H1 (cell line): ENCODE data around the gene CCDC191. TPM values are rescaled to one million over a fixed set of nuclear protein-coding genes. Genes with fewer than 3 reads are reported as not detected.

Source experiments
- CTCF ChIA-PET: fragments of 300-600 bp; sonication (Branson Sonifier 250); formaldehyde crosslinking; loops from one replicate; lab custom pipeline; 2021; ENCODE audit not compliant: partially characterized antibody; lab: Charles Lee
- POLR2A ChIA-PET: fragments of 300-600 bp; sonication (Branson Sonifier 250); formaldehyde crosslinking; loops from one replicate; lab custom pipeline; 2021; ENCODE audit warnings: inconsistent platforms; ENCODE audit not compliant: partially characterized antibody; lab: Charles Lee
- DNase-seq, 2 experiments: peaks; one replicate each; pipeline versions ENCODE4 v3.0.0 to v3.0.0-alpha.2; 2010 to 2022; ENCODE audit warnings: low spot score in 2 of 2, low read depth in 1 of 2, mixed read lengths in 1 of 2
- FAIRE-seq: peaks from 2 replicates; lab custom pipeline; 2011; peaks lifted over from hg19 to GRCh38; lab: Jason Lieb, UNC
- H2AFZ ChIP-seq: 2 replicates; pipeline ENCODE4 v1.8.1; 2012; ENCODE audit warnings: low read length, inconsistent platforms
- H2AK5ac ChIP-seq: 2 replicates; pipeline ENCODE4 v1.6.1; 2013; ENCODE audit warnings: low read depth, low read length
- H2BK120ac ChIP-seq: replicated peaks from 2 replicates; pipeline ENCODE3; 2013; ENCODE audit warnings: low read depth, low read length, inconsistent platforms
- H2BK12ac ChIP-seq: 2 replicates; pipeline ENCODE4 v1.6.1; 2013; ENCODE audit warnings: low read depth, low read length
- H2BK15ac ChIP-seq: 2 replicates; pipeline ENCODE4 v1.6.1; 2013; ENCODE audit warnings: low read length
- H2BK20ac ChIP-seq: 2 replicates; pipeline ENCODE4 v1.6.1; 2013; ENCODE audit warnings: low read length
- H2BK5ac ChIP-seq: 2 replicates; pipeline ENCODE4 v1.6.1; 2013; ENCODE audit warnings: low read depth, low read length
- H3K14ac ChIP-seq: 2 replicates; pipeline ENCODE4 v1.6.1; 2013; ENCODE audit warnings: inconsistent platforms; ENCODE audit not compliant: insufficient read length
- H3K18ac ChIP-seq: 2 replicates; pipeline ENCODE4 v1.6.1; 2013; ENCODE audit warnings: low read length; ENCODE audit errors: extremely low read depth
- H3K23ac ChIP-seq: 2 replicates; pipeline ENCODE4 v1.6.1; 2013; ENCODE audit warnings: inconsistent platforms; ENCODE audit not compliant: insufficient read length
- H3K23me2 ChIP-seq: 2 replicates; pipeline ENCODE4 v1.6.1; 2013; ENCODE audit warnings: low read depth, low read length
- H3K27ac ChIP-seq: 2 replicates; pipeline ENCODE4 v1.6.1; 2011; ENCODE audit warnings: low read depth, low read length, inconsistent platforms
- H3K27me3 ChIP-seq, 4 experiments: replicated peaks in 1 of 4; 1 replicate in 1 of 4; 2 replicates in 3 of 4; pipeline versions ENCODE4 v1.6.1 to v1.8.1; 2011 to 2013; ENCODE audit warnings: low read length in 3 of 4, mild to moderate bottlenecking in 3 of 4, inconsistent platforms in 2 of 4, mixed read lengths in 2 of 4, moderate library complexity in 1 of 4; ENCODE audit not compliant: control insufficient read depth in 3 of 4, insufficient read depth in 3 of 4; ENCODE audit errors: extremely low read depth in 1 of 4
- H3K36me3 ChIP-seq, 4 experiments: 2 replicates each; pipeline versions ENCODE4 v1.6.1 to v1.8.1; 2011 to 2013; ENCODE audit warnings: mild to moderate bottlenecking in 4 of 4, low read length in 3 of 4, moderate library complexity in 2 of 4, control low read depth in 1 of 4, inconsistent platforms in 1 of 4; ENCODE audit not compliant: insufficient read depth in 4 of 4, control insufficient read depth in 2 of 4
- H3K4ac ChIP-seq: replicated peaks from 2 replicates; pipeline ENCODE3; 2013; ENCODE audit warnings: low read length, low read depth, mixed read lengths, inconsistent platforms; ENCODE audit not compliant: insufficient read length
- H3K4me1 ChIP-seq, 4 experiments: replicated peaks in 1 of 4; 1 replicate in 1 of 4; 2 replicates in 3 of 4; pipeline versions ENCODE4 v1.6.1 to v1.8.1; 2011 to 2013; ENCODE audit warnings: low read length in 3 of 4, inconsistent platforms in 2 of 4, mixed read lengths in 1 of 4; ENCODE audit not compliant: insufficient read depth in 4 of 4, control insufficient read depth in 3 of 4
- H3K4me2 ChIP-seq, 2 experiments: 2 replicates each; pipeline versions ENCODE4 v1.6.1 to v1.8.1; 2011 to 2013; ENCODE audit warnings: low read depth in 2 of 2, low read length in 2 of 2, control low read depth in 1 of 2, inconsistent platforms in 1 of 2, mild to moderate bottlenecking in 1 of 2; ENCODE audit not compliant: insufficient read depth in 1 of 2
- H3K4me3 ChIP-seq, 4 experiments: fragments of 200-600, 300-600 bp in 1 of 4; sonication (generic), shearing (Covaris generic), sonication (Bioruptor Twin) in 1 of 4; 2 replicates each; pipeline versions ENCODE4 v1.5.1 to v1.8.1; 2011 to 2016; ENCODE audit warnings: low read length in 4 of 4, low read depth in 3 of 4, control low read depth in 2 of 4, inconsistent platforms in 2 of 4, mild to moderate bottlenecking in 2 of 4, mixed read lengths in 1 of 4, moderate library complexity in 1 of 4; ENCODE audit not compliant: insufficient read depth in 2 of 4; ENCODE audit errors: extremely low read depth in 1 of 4
- H3K56ac ChIP-seq: replicated peaks from 2 replicates; pipeline ENCODE3; 2013; ENCODE audit warnings: low read depth, mild to moderate bottlenecking, mixed read lengths, low read length, inconsistent platforms; ENCODE audit not compliant: insufficient read length
- H3K79me1 ChIP-seq: 2 replicates; pipeline ENCODE4 v1.6.1; 2013; ENCODE audit warnings: low read depth, low read length, control low read depth
- H3K79me2 ChIP-seq, 2 experiments: 2 replicates each; pipeline versions ENCODE4 v1.6.1 to v1.8.1; 2012 to 2013; ENCODE audit warnings: low read length in 2 of 2, mild to moderate bottlenecking in 2 of 2, inconsistent platforms in 1 of 2; ENCODE audit not compliant: insufficient read depth in 2 of 2, control insufficient read depth in 1 of 2
- H3K9ac ChIP-seq, 4 experiments: replicated peaks in 1 of 4; 1 replicate in 1 of 4; 2 replicates in 3 of 4; pipeline versions ENCODE4 v1.6.1 to v1.8.1; 2011 to 2013; ENCODE audit warnings: low read depth in 3 of 4, low read length in 3 of 4, control low read depth in 2 of 4, mild to moderate bottlenecking in 2 of 4, moderate library complexity in 2 of 4, inconsistent platforms in 1 of 4; ENCODE audit errors: extremely low read depth in 1 of 4
- H3K9me3 ChIP-seq, 2 experiments: 2 replicates each; pipeline versions ENCODE4 v1.6.1 to v1.8.1; 2012 to 2013; ENCODE audit warnings: mild to moderate bottlenecking in 2 of 2, moderate library complexity in 2 of 2, control low read depth in 1 of 2, inconsistent platforms in 1 of 2, low read depth in 1 of 2, low read length in 1 of 2, mixed read lengths in 1 of 2; ENCODE audit not compliant: insufficient read depth in 2 of 2
- H4K20me1 ChIP-seq, 2 experiments: replicated peaks in 1 of 2; 2 replicates each; pipeline versions ENCODE3 to v1.8.1; 2011 to 2013; ENCODE audit warnings: inconsistent platforms in 2 of 2, low read length in 2 of 2, mild to moderate bottlenecking in 1 of 2; ENCODE audit not compliant: insufficient read depth in 2 of 2, control insufficient read depth in 1 of 2
- H4K5ac ChIP-seq: 2 replicates; pipeline ENCODE4 v1.6.1; 2013; ENCODE audit warnings: low read length, low read depth, mixed read lengths, inconsistent platforms; ENCODE audit not compliant: insufficient read length
- H4K8ac ChIP-seq: 2 replicates; pipeline ENCODE4 v1.8.0; 2013; ENCODE audit warnings: mild to moderate bottlenecking, moderate library complexity, low read length, inconsistent platforms; ENCODE audit not compliant: insufficient read depth; ENCODE audit errors: extremely low read depth
- H4K91ac ChIP-seq: replicated peaks from 2 replicates; pipeline ENCODE3; 2013; ENCODE audit warnings: low read length, mixed read lengths, inconsistent platforms; ENCODE audit not compliant: insufficient read length
- CTBP2 ChIP-seq: IDR thresholded peaks from 2 replicates; pipeline ENCODE4 v1.7.0; 2011; ENCODE audit warnings: borderline replicate concordance, mild to moderate bottlenecking, moderate library complexity, mixed read lengths, low read length; ENCODE audit not compliant: insufficient read depth, insufficient read length
- TAF1 ChIP-seq: IDR thresholded peaks from 2 replicates; pipeline ENCODE4 v1.6.1; 2011; ENCODE audit warnings: mild to moderate bottlenecking, low read depth, low read length
- WGBS, 2 experiments: shearing (Covaris generic) in 1 of 2; methylation state at CpG; one replicate each; pipeline versions ENCODE4 v1.1.6 to v1.1.7; 2013 to 2015; ENCODE audit warnings: low lambda C conversion rate in 2 of 2, mixed read lengths in 2 of 2, inconsistent platforms in 1 of 2, low coverage in 1 of 2, missing lambda C conversion rate in 1 of 2; ENCODE audit not compliant: insufficient replicate concordance in 2 of 2, insufficient coverage in 1 of 2, insufficient read length in 1 of 2; ENCODE audit errors: extremely low coverage in 1 of 2, missing lambda C conversion rate in 1 of 2; 5-methylcytosine and 5-hydroxymethylcytosine counted together
- polyA plus RNA-seq, 7 experiments: library from polyadenylated mRNA; depleted of rRNA in 3 of 7; stranded (reverse) in 5 of 7; unstranded in 2 of 7; fragments of >200 nt in 5 of 7; fragments of 200-250 nt in 2 of 7; gene quantifications; 1 replicate in 5 of 7; 2 replicates in 1 of 7; 4 replicates in 1 of 7; pipeline versions ENCODE4 v1.2.1 to v1.2.3, GENCODE V29; 2011 to 2013; ENCODE audit warnings: missing spikeins in 2 of 7, mixed read lengths in 2 of 7
- total RNA-seq: library from RNA; stranded (reverse); fragmentation: NEBNext Ultra II Directional; extraction: Animal tissue kit (Norgen Biotek cat#: 25700); gene quantifications from 2 replicates; pipeline ENCODE4 v1.2.1, GENCODE V29; 2021

Gene CCDC191
- total and polyA plus RNA-seq, 2 of the 8 experiments (the other 6 are each of a cell fraction or from before 2014, with no cell fraction given), result 0.65 to 1.3 TPM

DNA sequence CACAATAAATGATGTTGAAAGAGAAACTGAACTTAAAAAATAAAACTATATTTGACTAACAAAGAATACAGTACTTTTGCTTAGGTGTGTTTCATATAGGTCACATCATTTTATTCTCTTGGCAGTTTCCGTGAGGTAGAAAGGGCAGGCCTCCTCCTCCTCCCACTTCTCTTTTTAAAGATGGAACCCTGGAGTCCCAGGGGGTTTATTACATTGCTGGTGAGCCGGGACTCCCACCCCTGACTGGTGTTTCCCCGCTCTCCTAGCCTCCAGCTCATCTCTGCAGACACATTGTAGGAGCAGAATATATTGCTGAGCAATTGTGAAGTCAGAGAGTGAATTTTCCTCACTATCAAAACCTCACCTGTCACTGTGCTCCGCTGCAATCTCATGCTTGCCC, 78.5 kb downstream of the CCDC191 start:
- Histone ChIP-seq H3K4me3 (no peak overlapping the region), H4K8ac (no peak overlapping the region), H4K5ac (no peak overlapping the region), H2BK15ac (no peak overlapping the region), H3K9me3 (no peaks in the 10 kb centered on the region; a peak in 1 of 4 replicates), H2BK5ac (no peak overlapping the region), H3K18ac (no peak overlapping the region), H2BK12ac (no peak overlapping the region), H3K27ac (no peak overlapping the region), H4K91ac (no peak overlapping the region), H3K36me3 (no peaks in the 10 kb centered on the region; a peak in 1 of 8 replicates), H2BK120ac (no peak overlapping the region), H3K79me2 (no peaks in the 10 kb centered on the region), H2BK20ac (no peak overlapping the region), H3K4me2 (no peak overlapping the region), H3K27me3 (no peaks in the 10 kb centered on the region), H3K79me1 (no peaks in the 10 kb centered on the region), H3K56ac (no peak overlapping the region), H3K23ac (no peak overlapping the region), H2AFZ (no peak overlapping the region), H3K14ac (no peak overlapping the region), H3K4ac (no peak overlapping the region), H2AK5ac (no peak overlapping the region), H3K9ac (no peak overlapping the region), H3K23me2 (no peaks in the 10 kb centered on the region), H4K20me1 (no peaks in the 10 kb centered on the region), H3K4me1 (no peaks in the 10 kb centered on the region)
- DNase-seq (no peak), FAIRE-seq (no peak)
- TF ChIP-seq CTBP2, result no peak
- no peak for TF ChIP-seq TAF1
- WGBS, 2 experiments, result 90% methylated on average over 4 of the region's 4 CpGs; no CpG with 5 or more reads in 1 of the 2 experiments
- ChIA-PET CTCF (interaction anchor here (1.7 kb wide), 1 partner anchor 133 kb away, joined by 4 read pairs; no protein-coding TSS in a partner anchor), POLR2A (no interaction called here)
